Ammon's horn (tissue), 1 donor: ENCODE measurements around the gene DUOXA1.
"Not testable (repeated sequence)": the region's sequence is repeated elsewhere in the genome, so short reads cannot be mapped to it uniquely, and the experiment has no call there.

Experiments
- DNase-seq: peaks from one replicate; pipeline ENCODE4 v3.0.0-alpha.2; 2016; ENCODE audit warnings: low spot score

Gene DUOXA1

DNA sequence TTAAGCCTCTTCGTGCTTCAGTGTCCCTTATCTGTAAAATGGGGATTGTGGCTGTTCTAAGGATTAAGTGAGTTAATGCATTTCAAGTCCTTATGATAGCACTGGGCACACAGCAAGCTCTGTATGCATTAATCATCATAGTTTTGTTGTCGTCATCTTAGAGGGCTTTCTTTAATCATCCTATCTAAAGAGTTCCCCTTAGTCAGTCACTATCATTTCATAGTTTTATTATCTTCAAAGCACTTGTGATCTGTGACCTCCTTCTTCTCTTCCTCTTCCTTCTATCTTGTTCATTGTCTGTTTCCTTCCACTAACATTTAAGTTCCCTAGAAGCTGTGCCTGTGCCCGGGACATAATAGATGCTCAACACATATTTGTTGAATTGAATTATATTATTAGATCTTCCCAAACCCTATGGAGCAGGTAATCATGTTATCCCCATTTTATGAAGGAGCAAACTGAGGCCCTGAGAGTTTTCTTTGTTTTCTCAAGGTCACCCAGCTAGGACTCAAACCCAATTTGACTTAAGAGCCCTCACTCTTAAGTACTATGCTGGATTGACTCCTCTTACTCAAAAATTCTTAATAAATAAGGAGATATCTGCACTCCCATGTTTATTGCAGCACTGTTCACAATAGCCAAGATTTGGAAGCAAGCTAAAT lies 39.8 kb downstream of the DUOXA1 start:
- no peak for DNase-seq

DNA sequence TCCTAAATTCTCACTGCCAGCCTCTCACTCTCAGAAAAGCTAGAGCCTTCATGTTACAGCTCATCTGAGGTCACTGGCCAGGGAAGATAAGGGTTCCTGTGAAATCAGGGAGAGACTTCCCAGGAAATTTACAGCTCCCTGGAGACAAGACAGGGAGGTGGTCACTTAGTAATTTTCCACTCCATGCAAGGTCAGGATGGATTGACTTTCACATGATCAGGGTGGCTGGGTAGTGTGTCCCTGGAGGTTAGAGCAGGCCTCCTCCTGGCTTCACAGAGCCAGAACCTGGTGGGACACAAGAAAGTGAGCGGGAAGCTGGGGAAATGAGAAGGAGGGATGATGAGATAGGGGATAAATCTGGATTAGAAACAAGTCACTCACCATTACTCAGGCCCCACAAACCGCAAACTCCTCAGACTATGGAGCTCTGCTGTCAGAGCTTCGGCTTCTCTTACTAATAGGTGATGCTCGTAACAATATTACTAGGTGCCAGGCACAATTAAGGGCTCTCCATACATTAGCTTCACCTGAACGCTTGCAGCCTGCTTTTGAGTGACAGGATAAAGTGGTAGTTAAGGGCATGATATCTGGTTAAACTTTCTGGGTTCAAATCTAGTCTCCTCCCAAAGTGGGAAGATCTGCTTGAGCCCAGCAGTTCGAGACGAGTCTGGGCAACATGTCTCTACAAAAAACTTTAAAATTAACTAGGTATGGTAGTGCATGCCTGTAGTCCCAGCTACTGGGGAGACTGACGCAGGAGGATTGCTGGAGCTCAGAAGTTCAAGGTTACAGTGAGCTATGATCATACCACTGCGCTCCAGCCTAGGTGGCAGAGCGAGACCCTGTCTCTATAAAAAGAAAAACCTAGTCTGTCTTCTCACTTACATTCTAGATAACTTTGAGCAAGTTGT lies 40.6 kb downstream of the DUOXA1 start:
- DNase-seq = no peak

DNA sequence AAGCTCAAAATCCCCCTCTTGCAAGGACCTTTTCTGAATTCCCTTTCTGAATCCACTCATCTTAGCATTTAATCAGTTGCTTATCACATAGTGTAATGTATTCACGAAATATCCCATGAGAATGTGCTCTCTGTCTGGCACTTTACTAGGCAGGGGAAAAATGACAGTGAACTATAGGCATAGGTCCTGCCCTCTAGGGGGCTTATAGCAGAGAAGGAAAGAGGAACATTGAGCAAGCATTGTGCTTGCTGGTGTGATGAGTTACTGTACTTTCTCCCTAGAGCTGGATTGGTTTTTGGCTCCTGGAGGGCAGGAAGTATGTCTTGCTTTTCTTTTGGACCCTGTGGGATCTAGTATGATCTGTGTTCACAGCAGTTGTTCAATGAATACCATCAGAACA lies 42.2 kb downstream of the DUOXA1 start:
- no peak for DNase-seq

DNA sequence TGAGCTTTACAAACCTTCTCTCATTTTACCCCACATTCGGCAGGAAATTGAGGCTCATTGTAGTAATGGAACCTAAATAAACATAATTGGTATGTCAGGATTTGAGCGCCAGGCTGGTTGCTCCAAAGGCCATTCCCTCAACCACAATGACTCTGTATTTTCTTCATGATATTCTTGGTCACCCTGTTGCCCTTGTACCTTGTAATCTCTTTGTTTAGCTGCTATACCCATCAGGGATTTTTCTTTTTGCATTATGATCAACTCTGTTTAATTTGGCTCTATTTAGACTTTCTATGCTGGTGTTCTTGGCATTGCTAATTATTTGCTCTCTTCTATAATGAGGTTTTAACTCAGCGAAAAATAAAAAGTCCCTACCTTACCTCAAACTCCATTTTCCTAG lies 45.5 kb downstream of the DUOXA1 start:
- no peak for DNase-seq

DNA sequence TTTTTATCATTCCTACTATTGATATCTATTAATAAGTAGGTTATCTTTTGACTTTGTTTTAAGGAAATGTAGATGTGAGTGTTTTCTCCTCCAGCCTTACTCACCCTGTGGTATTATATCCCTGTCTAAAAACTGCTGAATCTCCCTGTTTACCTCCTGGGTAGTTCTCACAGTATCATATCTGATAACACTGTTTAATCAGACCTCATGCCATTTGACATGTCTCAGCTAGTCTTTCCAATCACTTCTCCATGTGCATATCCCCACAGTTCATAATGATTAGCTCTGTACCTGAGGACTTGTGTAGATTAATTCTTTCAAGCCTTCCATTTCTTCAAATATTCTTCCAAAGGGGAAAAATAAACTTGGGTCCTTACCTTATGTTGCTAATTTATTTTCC lies 46.5 kb downstream of the DUOXA1 start:
- DNase-seq = no peak

DNA sequence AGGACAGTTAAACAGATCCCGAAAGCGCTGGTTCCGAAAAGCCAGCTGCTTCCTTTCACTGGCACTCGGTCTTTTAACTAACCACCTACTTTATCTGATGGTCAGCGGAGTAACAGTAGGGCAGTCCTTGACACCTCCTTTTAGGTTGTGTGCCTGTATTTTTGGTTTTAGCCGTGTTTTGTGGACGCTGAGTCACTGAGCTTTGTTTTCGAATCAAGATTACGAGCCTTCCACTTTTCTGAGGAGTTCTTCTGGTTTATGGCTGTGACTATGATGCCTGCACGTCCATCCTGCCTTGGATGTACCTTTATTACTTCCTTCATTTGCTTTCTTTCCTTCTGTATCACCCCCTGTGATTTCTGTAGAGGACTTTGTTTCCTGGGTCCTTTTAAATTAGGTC lies 47.3 kb downstream of the DUOXA1 start:
- DNase-seq = not testable (repeated sequence)

DNA sequence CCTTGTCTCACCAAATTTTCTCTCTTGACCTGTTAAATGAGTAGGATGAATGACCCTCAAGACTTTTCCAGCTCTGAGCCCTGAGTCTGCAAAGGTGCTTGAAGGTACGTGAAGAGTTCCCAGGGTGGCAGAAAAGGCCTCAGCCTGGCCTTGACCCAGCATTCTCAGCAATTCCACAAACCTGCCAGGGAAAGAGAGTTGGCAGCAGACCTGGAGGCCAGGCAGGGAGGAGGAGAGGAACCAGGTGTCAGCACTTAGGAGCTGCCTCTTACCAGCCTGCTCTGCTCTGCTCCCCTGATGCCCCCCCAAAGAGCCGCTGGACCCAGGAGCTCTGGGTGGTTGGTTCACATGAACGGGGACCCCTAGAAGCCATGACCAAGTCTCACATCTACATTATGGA lies 49.1 kb downstream of the DUOXA1 start:
- DNase-seq = not testable (repeated sequence)

DNA sequence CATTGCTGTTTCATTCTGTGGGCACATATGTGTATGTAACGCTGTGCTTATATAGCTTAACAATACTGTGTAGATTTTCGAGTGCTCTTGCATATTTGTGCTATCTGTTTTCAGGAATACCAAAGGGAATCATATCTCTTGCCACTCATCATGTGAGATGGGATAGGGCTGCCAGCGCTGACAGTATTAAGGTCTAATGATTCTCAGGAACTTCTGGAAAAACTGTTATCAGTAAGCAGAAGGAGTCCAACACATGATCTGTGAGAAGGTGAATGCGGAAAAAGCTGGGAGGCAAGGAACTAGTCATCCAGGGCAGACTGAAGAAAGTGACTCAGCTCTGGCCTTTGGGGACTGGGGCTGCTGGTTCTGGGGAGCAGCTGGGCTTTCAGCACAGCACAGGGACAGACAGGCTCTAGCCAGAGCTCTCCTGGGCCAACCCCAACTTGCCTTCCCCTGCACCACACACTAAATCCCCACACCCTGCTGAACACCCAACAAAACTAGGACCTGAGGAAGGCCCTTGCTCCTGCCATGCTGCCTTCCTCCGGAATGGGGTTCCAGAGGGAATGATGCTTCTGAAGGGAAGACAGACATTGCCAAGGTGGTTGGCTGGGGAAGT lies 49.9 kb downstream of the DUOXA1 start:
- not testable (repeated sequence) for DNase-seq

DNA sequence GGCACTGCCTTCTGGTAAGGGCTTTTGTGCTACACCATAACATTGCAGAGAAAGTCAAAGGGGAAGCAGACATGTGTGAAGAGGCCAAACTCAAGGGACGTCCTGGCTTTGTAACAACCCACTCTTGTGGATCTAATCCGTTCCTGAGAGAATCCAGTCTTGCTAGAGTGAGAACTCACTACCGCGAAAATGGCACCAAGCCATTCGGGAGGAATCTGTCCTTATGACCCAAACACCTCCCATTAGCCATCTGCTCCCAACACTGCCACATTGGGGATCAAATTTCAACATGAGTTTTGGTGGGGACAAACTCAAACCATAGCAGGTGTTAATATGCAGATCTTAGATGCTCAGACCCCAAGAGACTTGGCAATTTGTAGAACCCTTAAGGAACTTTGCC lies 50.5 kb downstream of the DUOXA1 start:
- not testable (repeated sequence) for DNase-seq

DNA sequence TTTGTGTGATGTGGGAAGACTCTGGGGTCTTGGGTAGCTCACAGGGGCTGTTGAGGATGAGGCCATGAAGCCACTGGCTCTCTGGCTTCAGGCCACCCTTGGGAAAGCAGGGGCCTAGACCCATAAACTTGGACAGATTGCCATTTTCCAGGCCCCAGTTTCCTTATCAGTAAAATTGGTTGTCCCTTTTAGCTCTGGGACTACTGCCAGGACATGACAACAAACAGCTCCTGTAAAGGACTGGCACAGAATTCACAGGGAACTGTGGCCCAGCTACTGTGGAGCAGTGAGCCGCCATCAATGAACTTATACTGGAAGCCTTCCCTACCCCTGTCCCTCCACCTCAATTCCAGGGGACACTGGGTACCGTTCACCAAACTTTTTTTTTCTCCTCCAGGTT lies 52.3 kb downstream of the DUOXA1 start:
- not testable (repeated sequence) for DNase-seq

DNA sequence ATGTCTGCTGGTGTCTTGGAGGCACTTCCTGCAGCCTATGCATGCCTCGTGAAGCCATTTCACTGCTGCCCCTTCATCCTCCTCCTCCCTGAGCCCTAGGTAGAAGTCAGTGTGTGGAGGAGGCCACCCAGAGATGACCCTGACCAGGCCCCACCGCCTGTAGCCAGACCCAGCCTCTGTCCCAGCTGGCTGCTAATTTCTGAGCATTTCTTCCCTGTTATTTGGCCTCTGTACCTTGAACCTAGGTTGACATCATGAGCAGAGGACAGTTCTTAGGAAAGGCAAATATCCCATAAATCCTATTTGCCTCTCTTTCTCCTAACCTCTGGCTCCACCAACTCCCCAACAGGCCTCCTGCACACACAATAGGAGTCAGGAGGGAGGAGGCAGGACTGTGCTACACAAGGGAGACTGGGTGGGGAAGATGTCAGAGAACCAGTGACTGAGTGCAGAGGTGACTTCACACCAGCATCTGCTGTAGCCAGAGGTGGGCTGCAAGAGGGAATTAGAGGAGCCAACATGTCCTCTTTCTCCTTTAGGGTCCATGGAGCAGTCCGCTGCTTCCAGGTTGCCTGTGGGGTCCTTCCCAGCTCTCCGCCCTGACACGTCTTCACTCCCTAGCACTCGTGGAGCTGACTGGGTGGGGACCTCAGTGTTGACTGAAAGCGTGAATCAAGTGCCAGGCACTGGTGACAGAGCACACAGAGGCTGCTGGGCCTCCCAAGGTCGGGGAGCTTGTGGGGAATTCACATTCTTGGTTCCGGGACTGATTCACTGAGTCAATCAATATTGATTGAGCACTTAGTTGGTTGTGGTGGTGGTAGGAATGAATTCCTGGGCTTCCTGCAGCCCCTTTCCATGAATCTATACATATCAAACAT lies 54.0 kb downstream of the DUOXA1 start:
- DNase-seq = not testable (repeated sequence)

DNA sequence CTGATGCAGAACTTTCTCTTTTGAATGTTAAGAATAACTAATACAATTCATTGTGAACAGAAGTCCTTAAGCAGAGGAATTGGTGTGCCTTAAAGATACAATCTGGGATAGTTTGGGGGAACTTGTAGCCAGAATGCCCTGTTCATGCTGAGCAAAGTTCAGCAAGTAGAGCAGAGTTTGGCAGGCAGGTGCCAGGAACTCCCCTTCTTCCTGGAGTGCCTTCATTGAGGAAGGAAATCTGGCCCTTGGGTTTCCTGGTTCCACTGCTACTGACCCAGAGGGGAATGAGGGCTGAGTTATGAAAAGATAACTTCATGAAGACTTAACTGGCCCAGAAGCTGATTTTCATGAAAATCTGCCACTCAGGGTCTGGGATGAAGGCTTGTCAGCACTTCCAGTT lies 56.1 kb downstream of the DUOXA1 start:
- DNase-seq = not testable (repeated sequence)

DNA sequence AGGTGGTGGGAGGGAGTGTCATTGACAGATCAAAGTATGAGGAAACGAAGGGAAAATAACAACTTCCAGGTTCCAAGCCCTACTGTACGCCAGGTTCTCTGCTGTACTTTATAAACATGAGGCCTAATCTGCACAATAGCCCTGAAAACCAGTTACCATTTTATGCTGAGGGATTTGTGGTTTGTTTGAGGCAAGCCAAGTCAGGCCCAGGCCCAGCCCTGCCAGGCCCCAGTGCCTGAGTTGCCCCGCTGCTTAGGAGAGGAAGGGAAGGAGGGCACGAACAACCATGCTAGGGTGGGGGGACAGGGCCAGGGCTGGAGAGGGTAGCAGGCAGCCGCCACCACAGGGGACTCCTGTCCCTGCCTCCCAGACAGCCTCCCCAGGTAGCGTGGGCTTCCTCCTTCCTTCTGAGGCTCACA lies 59.7 kb downstream of the DUOXA1 start:
- not testable (repeated sequence) for DNase-seq
